Stomach (tissue), 9 donors: ENCODE data around the gene PLEKHO2. TPM values are rescaled to one million over a fixed set of nuclear protein-coding genes. Genes with fewer than 3 reads are reported as not detected.

Experiments
- DNase-seq, 2 donors: peaks; one replicate each; pipeline versions ENCODE4 v3.0.0 to v3.0.0-alpha.2; 2013 to 2019
- H3K27ac ChIP-seq, 5 donors: fragments of 200-600 bp in 4 of 5; sonication (generic) in 4 of 5; one replicate each; pipeline ENCODE4 v1.5.1; 2013 to 2019; ENCODE audit warnings: mild to moderate bottlenecking in 1 of 5, moderate library complexity in 1 of 5
- H3K27me3 ChIP-seq, 3 donors: fragments of 200-600 bp; sonication (generic); one replicate each; pipeline ENCODE4 v1.5.1; 2017 to 2019; ENCODE audit warnings: mixed run types in 1 of 3
- H3K36me3 ChIP-seq, 4 donors: fragments of 200-600 bp; sonication (generic); 1 replicate in 3 of 4; 2 replicates in 1 of 4; pipeline ENCODE4 v1.5.1; 2016 to 2019
- H3K4me1 ChIP-seq, 4 donors: fragments of 200-600 bp; sonication (generic); one replicate each; pipeline ENCODE4 v1.5.1; 2016 to 2019
- H3K4me3 ChIP-seq, 4 donors: fragments of 200-600 bp; sonication (generic) in 3 of 4; one replicate each; pipeline ENCODE4 v1.5.1; 2016 to 2019; ENCODE audit warnings: mild to moderate bottlenecking in 1 of 4
- H3K9me3 ChIP-seq, 4 donors: fragments of 200-600 bp; sonication (generic); one replicate each; pipeline ENCODE4 v1.5.1; 2016 to 2019
- EP300 ChIP-seq: sonication (generic); formaldehyde crosslinking; IDR thresholded peaks from one replicate; pipeline ENCODE4 v1.6.1; 2017; ENCODE audit warnings: antibody characterized with exemption
- POLR2A ChIP-seq, 4 donors: fragments of 450-650 bp; IDR thresholded peaks; one replicate each; pipeline ENCODE4 v1.6.1; 2016; ENCODE audit warnings: antibody characterized with exemption in 4 of 4, control low read depth in 2 of 4, mild to moderate bottlenecking in 1 of 4, moderate library complexity in 1 of 4
- POLR2AphosphoS5 ChIP-seq, 3 donors: sonication (generic); formaldehyde crosslinking; IDR thresholded peaks; one replicate each; pipeline ENCODE4 v1.6.1; 2016; ENCODE audit warnings: antibody characterized with exemption in 3 of 3
- WGBS, 5 donors: extraction: QIAGEN DNeasy Blood & Tissue Kit in 3 of 5; methylation state at CpG; one replicate each; pipeline versions ENCODE4 v1.1.5 to v1.1.7; 2013 to 2018; 5-methylcytosine and 5-hydroxymethylcytosine counted together
- intact Hi-C: fragments of 100-400 bp; cut with DNase I; formaldehyde crosslinking; loops from one replicate; pipeline ENCODE4 v1.15.1; 2023; ENCODE audit warnings: low total_unique reads
- polyA plus RNA-seq, 3 donors: library from polyadenylated mRNA; stranded (reverse); fragments of 200-250 nt; gene quantifications; one replicate each; pipeline ENCODE4 v1.2.3, GENCODE V29; 2013
- total RNA-seq, 5 donors: library from RNA; depleted of rRNA; stranded (reverse); fragments of >200 nt; gene quantifications; one replicate each; pipeline versions ENCODE4 v1.1.0 to v1.2.3, GENCODE V29; 2014 to 2016
- TF ChIP-seq, protein P1 (sequence below), 7 experiments: fragments of 450-650 bp in 4 of 7; fragments of 200-600 bp in 3 of 7; sonication (generic) in 3 of 7; IDR thresholded peaks; one replicate each; pipeline ENCODE4 v1.5.1; 2016 to 2019; ENCODE audit warnings: antibody characterized with exemption in 7 of 7, control low read depth in 2 of 7, mild to moderate bottlenecking in 1 of 7
- donor health status: healthy with polysubstance abuse.
- donor health status: Bipolar disorder and iron deficiency.
- donor health status: healthy.

PLEKHO2 gene
- total and polyA plus RNA-seq, 8 donors: 7.5 to 25.4 (median 18.3) TPM

DNA sequence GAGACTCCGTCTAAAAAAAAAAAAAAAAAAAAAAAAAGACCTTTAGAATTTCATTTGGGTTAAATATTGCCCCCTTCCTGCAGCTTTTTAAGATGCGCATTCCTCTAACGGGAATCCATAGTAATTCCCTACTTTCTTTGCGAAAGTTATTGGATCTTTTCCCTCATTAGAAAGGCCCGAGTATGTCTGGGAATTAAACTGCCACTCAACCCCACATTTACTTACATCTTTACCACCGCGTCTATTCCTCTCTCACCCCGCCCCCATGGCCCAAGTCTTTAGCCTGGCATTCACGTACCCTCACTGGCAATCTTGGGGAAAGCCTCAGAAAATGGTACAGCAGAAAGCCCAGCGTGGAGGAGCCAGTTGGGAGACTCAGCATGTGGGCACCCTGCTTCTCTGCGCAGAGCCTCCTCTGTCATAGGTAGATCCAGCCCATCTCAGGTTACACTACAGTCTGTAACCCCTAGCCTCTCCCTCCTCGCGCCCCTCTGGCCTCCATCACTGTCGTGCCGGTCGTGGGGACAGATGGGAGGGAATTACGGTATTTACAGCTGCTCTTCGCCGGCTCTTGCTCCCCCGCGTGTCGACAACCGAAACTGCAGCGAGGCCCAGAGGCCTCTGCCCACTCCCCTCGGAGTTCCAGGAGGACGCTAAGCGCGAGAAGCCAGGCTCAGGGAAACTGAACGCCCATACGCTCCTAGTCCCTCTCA is 63.6 kb downstream of the PLEKHO2 start:
- TF ChIP-seq POLR2A (IDR thresholded peaks at IDR 0.05) (no peak), POLR2AphosphoS5 (IDR thresholded peaks at IDR 0.05) (peak in 1 of 3 donors; percentile 32)
- TF ChIP-seq, protein P1, sequence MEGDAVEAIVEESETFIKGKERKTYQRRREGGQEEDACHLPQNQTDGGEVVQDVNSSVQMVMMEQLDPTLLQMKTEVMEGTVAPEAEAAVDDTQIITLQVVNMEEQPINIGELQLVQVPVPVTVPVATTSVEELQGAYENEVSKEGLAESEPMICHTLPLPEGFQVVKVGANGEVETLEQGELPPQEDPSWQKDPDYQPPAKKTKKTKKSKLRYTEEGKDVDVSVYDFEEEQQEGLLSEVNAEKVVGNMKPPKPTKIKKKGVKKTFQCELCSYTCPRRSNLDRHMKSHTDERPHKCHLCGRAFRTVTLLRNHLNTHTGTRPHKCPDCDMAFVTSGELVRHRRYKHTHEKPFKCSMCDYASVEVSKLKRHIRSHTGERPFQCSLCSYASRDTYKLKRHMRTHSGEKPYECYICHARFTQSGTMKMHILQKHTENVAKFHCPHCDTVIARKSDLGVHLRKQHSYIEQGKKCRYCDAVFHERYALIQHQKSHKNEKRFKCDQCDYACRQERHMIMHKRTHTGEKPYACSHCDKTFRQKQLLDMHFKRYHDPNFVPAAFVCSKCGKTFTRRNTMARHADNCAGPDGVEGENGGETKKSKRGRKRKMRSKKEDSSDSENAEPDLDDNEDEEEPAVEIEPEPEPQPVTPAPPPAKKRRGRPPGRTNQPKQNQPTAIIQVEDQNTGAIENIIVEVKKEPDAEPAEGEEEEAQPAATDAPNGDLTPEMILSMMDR (IDR thresholded peaks at IDR 0.05): peak in 5 of 7 experiments; percentile 74 to 93 (median 81)
- Histone ChIP-seq H3K27ac (peak overlapping the region in 2 of 5 donors; percentile 13 to 62), H3K4me3 (peak overlapping the region; percentile 32 to 35 (median 34)), H3K27me3 (no peaks in the 10 kb centered on the region), H3K9me3 (peaks cover 10 to 12% (median 10%) of the 10 kb centered on the region in 4 donors), H3K4me1 (peaks cover 0 to 14% (median 7%) of the 10 kb centered on the region in 4 donors), H3K36me3 (no peaks in the 10 kb centered on the region)
- intact Hi-C loops: loop anchor here (5.0 to 10.0 kb wide), 2 partner anchors 50 to 173 kb away; no protein-coding TSS in a partner anchor
- WGBS, 5 donors: 15 to 21% (median 17%) methylated on average over 21 to 30 of the region's 30 CpGs
- DNase-seq: peak; percentile 73 to 90

DNA sequence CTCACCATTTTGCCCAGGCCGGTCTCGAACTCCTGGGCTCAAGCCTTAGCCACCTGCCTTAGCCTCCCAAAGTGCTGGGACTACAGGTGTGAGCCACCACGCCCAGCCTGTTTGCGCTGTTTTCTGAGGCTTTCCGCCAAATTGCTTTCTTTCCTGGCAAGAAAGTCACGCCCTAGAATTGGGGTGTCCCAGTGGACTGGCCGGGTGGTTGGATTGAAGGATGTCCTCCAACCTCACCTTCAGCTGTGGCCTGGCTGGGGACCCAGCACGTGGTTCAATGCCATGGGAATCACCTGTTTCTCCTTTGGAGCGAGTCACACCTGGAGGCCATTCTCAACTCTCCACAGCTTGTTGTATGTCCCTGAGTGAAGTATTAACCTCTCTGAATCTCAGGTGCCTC is 64.2 kb downstream of the PLEKHO2 start:
- intact Hi-C loops: loop anchor here (5.0 to 10.0 kb wide), 2 partner anchors 51 to 174 kb away; no protein-coding TSS in a partner anchor
- H3K4me3 ChIP-seq: no peak overlapping the region
- peaks cover 7 to 10% (median 8%) of the 10 kb centered on the region in 4 donors for H3K9me3 ChIP-seq
- no peaks in the 10 kb centered on the region for H3K36me3 ChIP-seq
- peak overlapping the region in 1 of 5 donors; percentile 62 for H3K27ac ChIP-seq
- DNase-seq: no peak
- no peaks in the 10 kb centered on the region for H3K27me3 ChIP-seq
- peaks cover under 1 to 16% (median 8%) of the 10 kb centered on the region in 4 donors for H3K4me1 ChIP-seq
- TF ChIP-seq POLR2AphosphoS5 (IDR thresholded peaks at IDR 0.05) (no peak), POLR2A (IDR thresholded peaks at IDR 0.05) (no peak), EP300 (no peak)
- TF ChIP-seq, protein P1 (IDR thresholded peaks at IDR 0.05): no peak
- 82 to 94% (median 89%) methylated on average over 8 to 9 of the region's 9 CpGs for WGBS, 5 donors

DNA sequence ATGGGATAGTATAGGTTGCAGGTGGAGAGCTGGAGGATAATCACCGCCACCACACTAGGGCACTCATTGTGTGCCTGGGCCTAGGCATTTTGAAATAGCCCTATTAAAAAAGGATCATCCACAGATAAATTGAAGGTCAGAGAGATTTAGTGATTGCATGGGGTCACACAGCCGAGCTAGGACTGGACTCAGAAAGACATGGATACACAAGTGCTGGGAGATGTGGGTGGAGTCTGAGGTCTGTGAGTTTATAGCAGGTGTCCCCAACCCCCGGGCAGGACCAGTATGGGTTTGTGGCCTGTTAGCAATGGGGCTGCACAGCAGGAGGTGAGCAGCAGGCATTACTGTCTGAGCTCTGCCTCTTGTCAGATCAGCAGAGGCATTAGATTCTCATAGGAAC is 64.7 kb downstream of the PLEKHO2 start:
- H3K36me3 ChIP-seq: no peaks in the 10 kb centered on the region
- no peak for DNase-seq
- H3K9me3 ChIP-seq: peaks cover 2 to 5% (median 3%) of the 10 kb centered on the region in 4 donors
- 91 to 97% (median 97%) methylated on average over 3 of the region's 3 CpGs for WGBS, 5 donors
- intact Hi-C loops: loop anchor here (5.0 to 10.0 kb wide), 2 partner anchors 52 to 174 kb away; no protein-coding TSS in a partner anchor
- peaks cover 0 to 2% (median 1%) of the 10 kb centered on the region in 3 donors for H3K27me3 ChIP-seq
- no peak overlapping the region for H3K27ac ChIP-seq
- peaks cover 5 to 20% (median 13%) of the 10 kb centered on the region in 4 donors for H3K4me1 ChIP-seq
- TF ChIP-seq EP300 (no peak), POLR2A (IDR thresholded peaks at IDR 0.05) (no peak), POLR2AphosphoS5 (IDR thresholded peaks at IDR 0.05) (no peak)
- TF ChIP-seq, protein P1 (IDR thresholded peaks at IDR 0.05): no peak
- no peak overlapping the region for H3K4me3 ChIP-seq

DNA sequence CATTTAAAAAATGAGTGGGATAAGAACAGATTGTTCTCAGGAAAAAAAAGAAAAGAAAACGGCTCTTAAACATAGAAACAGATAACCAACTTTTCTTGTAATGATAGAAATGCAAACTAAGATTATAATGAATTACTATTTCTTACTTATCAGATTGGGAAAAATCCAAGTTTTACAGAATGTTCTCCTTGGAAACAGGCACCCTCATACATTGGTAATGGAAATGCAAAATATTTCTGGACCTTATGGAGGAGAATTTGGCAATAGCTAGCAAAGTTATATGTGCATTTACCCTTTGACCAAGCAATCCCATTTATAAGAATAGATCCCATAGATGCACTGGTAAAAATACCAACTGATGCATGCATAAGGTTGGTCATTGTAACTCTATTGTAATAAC is 66.3 kb downstream of the PLEKHO2 start:
- TF ChIP-seq, protein P1 (IDR thresholded peaks at IDR 0.05): no peak
- no peak for TF ChIP-seq POLR2A (IDR thresholded peaks at IDR 0.05)
- TF ChIP-seq POLR2AphosphoS5 (IDR thresholded peaks at IDR 0.05): no peak
- TF ChIP-seq EP300: no peak
- 24 to 63% (median 43%) methylated on average over 1 of the region's 1 CpG for WGBS, 5 donors

More for the DNA sequence above, 66.3 kb downstream of the PLEKHO2 start:
- Histone ChIP-seq H3K9me3 (no peaks in the 10 kb centered on the region), H3K27ac (no peak overlapping the region), H3K4me1 (peaks cover 14 to 31% (median 26%) of the 10 kb centered on the region in 4 donors), H3K36me3 (no peaks in the 10 kb centered on the region), H3K4me3 (no peak overlapping the region), H3K27me3 (peaks cover 0 to 9% (median 3%) of the 10 kb centered on the region in 3 donors)
- no peak for DNase-seq
- intact Hi-C loops: loop anchor here (5.0 to 10.0 kb wide), 2 partner anchors 53 to 176 kb away; no protein-coding TSS in a partner anchor
